Activated CD8-positive, alpha-beta memory T cell treated with anti-CD3 and anti-CD28 coated beads for 4 hours (primary cell): ENCODE results near the gene TAS2R50.

ENCODE experiments used
- DNase-seq, 2 donors: peaks; one replicate each; pipeline ENCODE4 v3.0.0-alpha.2; 2020; ENCODE audit warnings: low read depth in 2 of 2

TAS2R50 gene

GRCh38 chr12:10952645-10953044 lies 34.1 kb downstream of the TAS2R50 start:
- no peak for DNase-seq

GRCh38 chr12:10943167-10943566 lies 43.5 kb downstream of the TAS2R50 start:
- no peak for DNase-seq

GRCh38 chr12:10941916-10942607 lies 44.6 kb downstream of the TAS2R50 start:
- no peak for DNase-seq

- no peak for DNase-seq
Measured at GRCh38 chr12:10941369-10941768, 45.3 kb downstream of the TAS2R50 start.

- no peak for DNase-seq
Measured at GRCh38 chr12:10940389-10940788, 46.3 kb downstream of the TAS2R50 start.

- DNase-seq: no peak
Measured at GRCh38 chr12:10939163-10939562, 47.5 kb downstream of the TAS2R50 start, which contains the start of gene TAS2R14. Gene TAS2R14, minus strand, starts transcription at chr12:10939263. Its CDS starts 56 bp downstream, at chr12:10939207.

GRCh38 chr12:10936506-10936905 lies 50.2 kb downstream of the TAS2R50 start:
- DNase-seq: no peak
